COLO668 (cell line): ENCODE measurements around the gene ACAP3.

Experiments
- DNase-seq: peaks from one replicate; lab custom pipeline; 2025; ENCODE audit not compliant: unreplicated experiment; lab: John Stamatoyannopoulos, UW

ACAP3 gene

GRCh38 chr1:1344655-1345361 lies 37.1 kb upstream of the ACAP3 start:
- DNase-seq = peak; percentile 84

DNA sequence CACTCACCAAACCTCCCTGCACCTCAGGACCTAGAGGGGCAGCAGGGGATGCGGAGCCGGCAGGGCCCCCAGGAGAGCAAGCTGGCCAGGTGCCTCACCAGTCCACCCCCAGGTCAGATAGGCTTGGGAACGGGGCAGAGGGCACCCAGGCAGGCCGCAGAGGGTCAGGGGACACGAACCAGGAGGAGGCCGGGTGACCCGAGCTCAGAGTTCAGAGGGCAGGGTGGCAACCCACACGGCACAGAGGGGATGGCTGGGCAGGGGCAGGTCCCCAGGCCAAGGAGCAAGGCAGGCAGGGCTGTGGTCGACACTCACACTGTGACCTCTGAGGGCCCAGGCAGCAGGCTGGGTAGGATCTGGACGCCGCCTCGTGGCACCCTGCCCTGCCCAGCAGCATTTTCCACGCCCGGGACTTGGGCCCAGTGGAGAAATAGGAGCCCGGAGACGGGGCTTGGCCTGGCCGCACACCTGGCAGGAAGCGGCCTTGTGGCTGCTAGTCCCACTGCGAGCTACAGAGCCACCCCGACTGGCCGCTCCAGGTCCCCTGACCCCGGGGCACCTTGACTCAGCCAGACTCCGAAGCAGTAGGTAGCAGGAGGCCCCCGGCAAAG lies 36.2 kb upstream of the ACAP3 start:
- DNase-seq = no peak

DNA sequence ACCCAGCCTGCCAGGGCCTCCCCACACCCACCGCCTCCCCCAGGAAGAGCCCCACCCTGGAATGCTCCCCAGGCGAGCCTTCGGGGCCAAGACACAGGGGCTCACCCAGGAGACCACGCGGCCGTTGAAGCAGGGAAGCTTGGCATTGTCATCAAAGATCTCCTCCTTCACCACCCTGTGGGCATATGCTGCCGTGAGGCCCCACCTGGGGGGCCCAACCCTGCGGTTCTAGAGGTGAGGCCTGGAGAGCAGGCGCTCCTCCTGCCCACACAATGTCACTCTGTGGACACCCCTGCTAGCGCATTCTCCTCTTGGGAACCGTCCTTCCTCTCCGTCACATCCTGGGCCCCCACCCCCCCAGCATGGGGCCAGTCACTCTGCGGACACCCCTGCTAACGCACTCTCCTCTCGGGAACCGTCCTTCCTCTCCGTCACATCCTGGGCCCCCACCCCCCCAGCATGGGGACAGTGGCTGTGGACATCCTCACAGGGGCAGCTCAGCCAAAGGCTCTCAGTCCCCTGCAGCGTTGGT lies 34.9 kb upstream of the ACAP3 start:
- no peak for DNase-seq

DNA sequence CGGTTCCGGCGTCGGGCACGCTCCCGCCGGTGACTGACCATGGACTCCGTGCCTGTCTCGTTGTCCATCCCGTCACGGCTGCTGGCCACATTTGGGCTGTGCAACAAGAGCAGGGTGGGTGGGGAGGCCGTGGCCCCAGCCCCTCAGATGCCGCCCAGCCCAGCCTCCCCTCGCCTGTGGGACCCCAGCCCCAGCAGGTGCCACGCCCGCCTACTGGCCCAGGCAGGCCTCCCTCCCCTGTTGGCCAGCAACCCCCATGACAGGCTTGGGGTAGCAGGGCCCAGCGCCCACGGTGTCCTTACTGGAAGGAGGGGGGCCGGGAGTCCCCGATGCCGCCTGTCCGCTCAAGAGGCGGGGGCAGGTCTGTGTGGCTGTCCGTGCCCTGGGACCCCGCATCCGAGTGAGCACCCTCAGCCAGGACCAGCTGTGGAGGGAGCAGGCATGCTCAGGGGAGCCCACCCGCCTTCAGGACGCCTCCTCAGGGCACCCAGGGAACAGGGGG lies 34.4 kb upstream of the ACAP3 start:
- no peak for DNase-seq

DNA sequence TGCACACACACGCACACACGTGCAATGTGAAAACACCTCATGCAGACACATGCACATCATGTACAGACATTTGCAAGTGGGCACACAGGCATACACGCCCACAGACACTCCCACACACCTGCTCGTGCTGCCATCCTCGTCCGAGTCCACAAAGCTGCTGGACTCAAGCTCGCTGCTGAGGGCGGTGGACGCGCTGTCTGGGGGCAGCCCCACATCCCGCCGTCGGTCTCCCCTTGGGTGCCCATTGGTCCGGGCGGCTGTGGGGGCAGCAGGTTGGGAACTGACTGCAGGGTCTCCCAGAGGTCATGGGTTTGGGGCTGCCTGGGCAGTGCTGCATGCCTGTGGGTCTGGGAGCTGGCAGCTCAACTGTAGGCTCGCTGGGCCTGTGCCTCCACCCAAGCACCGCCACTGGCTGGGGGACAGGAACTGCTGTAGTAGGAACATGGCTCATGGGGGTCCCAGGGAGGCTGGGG lies 33.9 kb upstream of the ACAP3 start:
- DNase-seq = no peak

GRCh38 chr1:1340791-1341548 lies 33.2 kb upstream of the ACAP3 start:
- no peak for DNase-seq

DNA sequence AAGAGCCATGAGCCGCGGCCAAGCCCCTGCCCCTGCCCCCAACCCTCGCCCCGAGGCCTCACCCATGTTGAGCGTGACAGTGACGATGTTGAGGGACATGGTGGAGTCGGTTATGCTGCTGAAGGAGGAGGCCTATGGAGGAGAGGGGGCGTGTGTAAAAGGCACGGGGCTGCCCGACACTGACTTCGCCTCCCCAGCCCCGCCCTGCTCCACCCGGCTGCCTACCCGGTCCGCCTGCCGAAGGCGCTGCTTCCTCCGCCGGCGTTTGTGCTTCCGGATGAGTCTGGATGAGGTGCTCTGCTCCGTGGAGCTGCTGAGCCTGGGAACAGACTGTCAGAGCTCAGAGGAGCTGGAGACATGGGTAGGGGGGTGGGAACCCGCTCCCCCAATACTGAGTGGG lies 32.5 kb upstream of the ACAP3 start:
- no peak for DNase-seq

DNA sequence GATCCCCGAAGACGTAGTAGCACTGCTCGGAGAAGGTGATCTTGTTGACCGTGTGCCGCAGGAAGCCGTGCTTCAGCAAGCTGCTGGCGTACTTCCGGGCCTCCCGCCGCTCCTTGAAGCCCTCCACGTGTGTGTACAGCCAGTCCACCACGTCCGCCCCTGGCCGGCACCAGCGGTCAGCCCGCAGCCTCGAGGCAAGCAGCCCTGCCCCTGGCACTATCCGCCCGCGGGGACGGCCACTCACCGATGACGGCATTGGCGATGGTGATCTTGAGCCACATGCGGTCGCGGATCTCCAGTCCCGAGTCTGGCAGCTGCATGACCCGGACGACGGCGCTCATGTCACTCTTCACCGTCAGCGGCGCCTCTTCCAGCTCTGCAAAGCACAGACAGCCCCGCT lies 30.5 kb upstream of the ACAP3 start:
- DNase-seq = no peak

GRCh38 chr1:1337793-1338147 lies 30.0 kb upstream of the ACAP3 start:
- DNase-seq = peak; percentile 76

DNA sequence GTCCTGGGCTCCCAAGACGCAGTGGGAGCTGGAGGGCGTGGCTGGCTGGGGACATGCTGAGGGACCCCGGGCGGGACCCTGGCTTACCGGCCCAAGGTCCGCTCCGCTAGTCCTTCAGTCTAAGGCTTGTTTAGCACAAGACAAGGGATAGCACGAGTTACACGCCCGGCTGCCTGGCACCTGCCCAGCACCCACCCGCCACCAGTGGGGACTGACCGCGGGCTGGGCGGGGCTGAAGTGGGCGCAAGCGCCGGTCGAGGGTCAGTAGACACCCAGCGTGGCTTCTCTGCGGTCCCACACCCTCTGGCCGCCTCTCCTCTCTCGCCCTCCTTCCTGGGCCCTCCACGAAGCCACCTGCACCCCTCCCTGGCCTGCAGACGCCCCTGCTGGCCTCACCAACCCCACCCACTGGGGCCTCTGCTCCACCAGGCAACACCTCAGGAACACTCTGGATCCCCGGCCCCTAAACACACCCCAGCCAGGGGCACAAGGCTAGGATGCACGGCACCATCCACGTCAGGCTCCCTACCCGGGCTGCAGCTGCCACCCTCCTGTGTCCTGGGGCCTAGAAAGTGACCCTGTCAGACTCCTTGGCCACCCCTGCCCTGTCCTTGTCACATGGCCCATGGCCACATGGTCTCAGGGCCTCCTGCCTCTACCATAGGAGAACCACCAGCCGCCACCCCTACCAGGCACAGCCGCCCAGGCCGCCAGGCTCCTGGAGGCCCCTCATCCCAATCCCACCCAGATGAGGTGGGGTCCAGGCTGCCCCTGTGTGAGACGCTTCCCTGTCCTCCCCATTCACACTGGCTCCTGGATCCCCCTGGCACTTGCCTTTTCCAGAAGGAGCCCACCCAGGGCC lies 29.4 kb upstream of the ACAP3 start:
- peak; percentile 46 for DNase-seq

DNA sequence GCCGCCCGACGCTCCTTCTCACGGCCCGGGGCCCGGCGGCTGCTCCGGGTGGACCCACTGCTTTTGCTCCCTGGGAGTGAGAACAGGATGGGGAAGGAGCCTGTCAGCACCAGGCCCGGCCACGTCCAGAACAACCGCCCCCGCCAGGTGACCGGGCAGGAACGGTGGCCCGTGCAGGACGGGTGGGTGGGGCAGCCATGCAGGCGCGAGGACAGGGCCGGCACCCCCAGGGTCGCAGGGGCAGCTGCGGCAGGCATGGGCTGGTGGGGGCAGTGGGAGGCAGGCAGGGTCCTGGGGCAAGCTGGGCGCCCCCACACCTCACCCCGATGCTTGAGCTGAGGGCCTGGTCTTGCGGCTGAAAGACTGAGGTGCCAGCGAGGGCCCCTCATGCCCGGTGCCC lies 28.7 kb upstream of the ACAP3 start:
- DNase-seq = no peak

GRCh38 chr1:1335792-1336248 lies 28.1 kb upstream of the ACAP3 start:
- DNase-seq = no peak

GRCh38 chr1:1335283-1335682 lies 27.6 kb upstream of the ACAP3 start:
- DNase-seq = no peak

GRCh38 chr1:1334835-1335234 lies 27.1 kb upstream of the ACAP3 start:
- no peak for DNase-seq

DNA sequence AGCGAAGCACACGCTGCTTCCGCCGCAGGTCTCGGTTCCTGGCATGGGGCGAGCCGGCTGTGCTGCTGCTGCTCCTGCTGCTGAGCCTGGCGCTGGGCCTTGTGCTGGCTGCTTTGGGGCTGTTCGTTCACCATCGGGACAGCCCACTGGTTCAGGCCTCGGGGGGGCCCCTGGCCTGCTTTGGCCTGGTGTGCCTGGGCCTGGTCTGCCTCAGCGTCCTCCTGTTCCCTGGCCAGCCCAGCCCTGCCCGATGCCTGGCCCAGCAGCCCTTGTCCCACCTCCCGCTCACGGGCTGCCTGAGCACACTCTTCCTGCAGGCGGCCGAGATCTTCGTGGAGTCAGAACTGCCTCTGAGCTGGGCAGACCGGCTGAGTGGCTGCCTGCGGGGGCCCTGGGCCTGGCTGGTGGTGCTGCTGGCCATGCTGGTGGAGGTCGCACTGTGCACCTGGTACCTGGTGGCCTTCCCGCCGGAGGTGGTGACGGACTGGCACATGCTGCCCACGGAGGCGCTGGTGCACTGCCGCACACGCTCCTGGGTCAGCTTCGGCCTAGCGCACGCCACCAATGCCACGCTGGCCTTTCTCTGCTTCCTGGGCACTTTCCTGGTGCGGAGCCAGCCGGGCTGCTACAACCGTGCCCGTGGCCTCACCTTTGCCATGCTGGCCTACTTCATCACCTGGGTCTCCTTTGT lies 26.0 kb upstream of the ACAP3 start:
- no peak for DNase-seq

GRCh38 chr1:1332774-1333480 lies 25.2 kb upstream of the ACAP3 start:
- DNase-seq = peak; percentile 67

DNA sequence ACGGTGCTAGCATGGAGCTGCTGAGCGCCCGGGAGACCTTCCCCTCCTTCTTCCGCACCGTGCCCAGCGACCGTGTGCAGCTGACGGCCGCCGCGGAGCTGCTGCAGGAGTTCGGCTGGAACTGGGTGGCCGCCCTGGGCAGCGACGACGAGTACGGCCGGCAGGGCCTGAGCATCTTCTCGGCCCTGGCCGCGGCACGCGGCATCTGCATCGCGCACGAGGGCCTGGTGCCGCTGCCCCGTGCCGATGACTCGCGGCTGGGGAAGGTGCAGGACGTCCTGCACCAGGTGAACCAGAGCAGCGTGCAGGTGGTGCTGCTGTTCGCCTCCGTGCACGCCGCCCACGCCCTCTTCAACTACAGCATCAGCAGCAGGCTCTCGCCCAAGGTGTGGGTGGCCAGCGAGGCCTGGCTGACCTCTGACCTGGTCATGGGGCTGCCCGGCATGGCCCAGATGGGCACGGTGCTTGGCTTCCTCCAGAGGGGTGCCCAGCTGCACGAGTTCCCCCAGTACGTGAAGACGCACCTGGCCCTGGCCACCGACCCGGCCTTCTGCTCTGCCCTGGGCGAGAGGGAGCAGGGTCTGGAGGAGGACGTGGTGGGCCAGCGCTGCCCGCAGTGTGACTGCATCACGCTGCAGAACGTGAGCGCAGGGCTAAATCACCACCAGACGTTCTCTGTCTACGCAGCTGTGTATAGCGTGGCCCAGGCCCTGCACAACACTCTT lies 24.5 kb upstream of the ACAP3 start:
- peak; percentile 83 for DNase-seq

DNA sequence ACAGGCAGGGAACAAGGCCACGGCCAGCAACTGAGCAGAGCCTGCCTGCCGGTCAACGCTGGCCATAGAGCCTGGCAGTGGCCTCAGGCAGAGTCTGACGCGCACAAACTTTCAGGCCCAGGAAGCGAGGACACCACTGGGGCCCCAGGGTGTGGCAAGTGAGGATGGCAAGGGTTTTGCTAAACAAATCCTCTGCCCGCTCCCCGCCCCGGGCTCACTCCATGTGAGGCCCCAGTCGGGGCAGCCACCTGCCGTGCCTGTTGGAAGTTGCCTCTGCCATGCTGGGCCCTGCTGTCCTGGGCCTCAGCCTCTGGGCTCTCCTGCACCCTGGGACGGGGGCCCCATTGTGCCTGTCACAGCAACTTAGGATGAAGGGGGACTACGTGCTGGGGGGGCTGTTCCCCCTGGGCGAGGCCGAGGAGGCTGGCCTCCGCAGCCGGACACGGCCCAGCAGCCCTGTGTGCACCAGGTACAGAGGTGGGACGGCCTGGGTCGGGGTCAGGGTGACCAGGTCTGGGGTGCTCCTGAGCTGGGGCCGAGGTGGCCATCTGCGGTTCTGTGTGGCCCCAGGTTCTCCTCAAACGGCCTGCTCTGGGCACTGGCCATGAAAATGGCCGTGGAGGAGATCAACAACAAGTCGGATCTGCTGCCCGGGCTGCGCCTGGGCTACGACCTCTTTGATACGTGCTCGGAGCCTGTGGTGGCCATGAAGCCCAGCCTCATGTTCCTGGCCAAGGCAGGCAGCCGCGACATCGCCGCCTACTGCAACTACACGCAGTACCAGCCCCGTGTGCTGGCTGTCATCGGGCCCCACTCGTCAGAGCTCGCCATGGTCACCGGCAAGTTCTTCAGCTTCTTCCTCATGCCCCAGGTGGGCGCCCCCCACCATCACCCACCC lies 23.6 kb upstream of the ACAP3 start, which contains the start of gene TAS1R3:
Gene TAS1R3, plus strand, starts transcription at position 213 of the 898 bp plus-strand sequence. Its CDS starts 66 bp downstream, at position 279.
- DNase-seq = peak; percentile 97
